ENCODE data around the gene GAS7. TPM values are rescaled to one million over a fixed set of nuclear protein-coding genes. Genes with fewer than 3 reads are reported as not detected.
"Not testable (repeated sequence)": the region's sequence is repeated elsewhere in the genome, so short reads cannot be mapped to it uniquely, and the experiment has no call there.

The GAS7 gene
- total RNA-seq, 2 donors from 2014 or later, result 69.0 to 70.8 TPM

GRCh38 chr17:10103712-10104111 lies 94.7 kb downstream of the GAS7 start:
- DNase-seq (ENCODE audit: low spot score) (no peak), ATAC-seq (ENCODE audit: insufficient number of reproducible peaks, low FRiP score, low read depth) (no peak)
- Histone ChIP-seq H3K4me3 (no peak overlapping the region), H3K27me3 (replicated peaks; ENCODE audit: insufficient read depth) (no peaks in the 10 kb centered on the region), H3K36me3 (no peaks in the 10 kb centered on the region), H3K9me3 (no peaks in the 10 kb centered on the region), H3K27ac (no peak overlapping the region), H3K4me1 (ENCODE audit: control insufficient read depth in 1 of 2, low read depth in 2 of 2) (no peaks in the 10 kb centered on the region)
- no peak for TF ChIP-seq CTCF (IDR thresholded peaks at IDR 0.05)

GRCh38 chr17:10102817-10103216 lies 95.6 kb downstream of the GAS7 start:
- H3K9me3 ChIP-seq, result no peaks in the 10 kb centered on the region
- ATAC-seq (ENCODE audit: insufficient number of reproducible peaks, low FRiP score, low read depth), result no peak

GRCh38 chr17:10099051-10099571 lies 99.3 kb downstream of the GAS7 start:
- DNase-seq (ENCODE audit: low spot score) (no peak), ATAC-seq (ENCODE audit: insufficient number of reproducible peaks, low FRiP score, low read depth) (no peak)
- no peak for TF ChIP-seq CTCF (IDR thresholded peaks at IDR 0.05)
- H3K27ac ChIP-seq, result no peak overlapping the region
- H3K36me3 ChIP-seq, result no peaks in the 10 kb centered on the region
- no peaks in the 10 kb centered on the region for H3K27me3 ChIP-seq (replicated peaks; ENCODE audit: insufficient read depth)
- no peaks in the 10 kb centered on the region for H3K9me3 ChIP-seq
- H3K4me3 ChIP-seq, result no peak overlapping the region
- H3K4me1 ChIP-seq (ENCODE audit: control insufficient read depth in 1 of 2, low read depth in 2 of 2), result no peaks in the 10 kb centered on the region

More at GRCh38 chr17:10102817-10103216, 95.6 kb downstream of the GAS7 start:
- Histone ChIP-seq H3K27ac (no peak overlapping the region), H3K4me1 (ENCODE audit: control insufficient read depth in 1 of 2, low read depth in 2 of 2) (no peaks in the 10 kb centered on the region), H3K36me3 (no peaks in the 10 kb centered on the region), H3K27me3 (replicated peaks; ENCODE audit: insufficient read depth) (no peaks in the 10 kb centered on the region), H3K4me3 (no peak overlapping the region)
- DNase-seq (ENCODE audit: low spot score), result no peak
- no peak for TF ChIP-seq CTCF (IDR thresholded peaks at IDR 0.05)

GRCh38 chr17:10096596-10096995 lies 101.8 kb downstream of the GAS7 start:
- ATAC-seq (ENCODE audit: insufficient number of reproducible peaks, low FRiP score, low read depth), result no peak
- H3K4me1 ChIP-seq (ENCODE audit: control insufficient read depth in 1 of 2, low read depth in 2 of 2), result no peaks in the 10 kb centered on the region
- no peaks in the 10 kb centered on the region for H3K36me3 ChIP-seq
- no peaks in the 10 kb centered on the region for H3K27me3 ChIP-seq (replicated peaks; ENCODE audit: insufficient read depth)
- no peak for DNase-seq (ENCODE audit: low spot score)
- no peak for TF ChIP-seq CTCF (IDR thresholded peaks at IDR 0.05)
- no peak overlapping the region for H3K4me3 ChIP-seq
- no peak overlapping the region for H3K27ac ChIP-seq
- no peaks in the 10 kb centered on the region for H3K9me3 ChIP-seq

- ATAC-seq (ENCODE audit: insufficient number of reproducible peaks, low FRiP score, low read depth); H3K27ac ChIP-seq; H3K36me3 ChIP-seq; H3K4me1 ChIP-seq (ENCODE audit: control insufficient read depth in 1 of 2, low read depth in 2 of 2); DNase-seq (ENCODE audit: low spot score); H3K9me3 ChIP-seq; H3K27me3 ChIP-seq (replicated peaks; ENCODE audit: insufficient read depth); H3K4me3 ChIP-seq: not testable (repeated sequence)
Measured at GRCh38 chr17:10095295-10095694, 103.1 kb downstream of the GAS7 start.

GRCh38 chr17:10094797-10095196 lies 103.6 kb downstream of the GAS7 start:
- no peaks in the 10 kb centered on the region for H3K36me3 ChIP-seq
- H3K9me3 ChIP-seq, result no peaks in the 10 kb centered on the region
- TF ChIP-seq CTCF (IDR thresholded peaks at IDR 0.05), result no peak
- ATAC-seq (ENCODE audit: insufficient number of reproducible peaks, low FRiP score, low read depth) (no peak), DNase-seq (ENCODE audit: low spot score) (no peak)
- no peaks in the 10 kb centered on the region for H3K27me3 ChIP-seq (replicated peaks; ENCODE audit: insufficient read depth)
- H3K4me3 ChIP-seq, result no peak overlapping the region
- H3K27ac ChIP-seq, result no peak overlapping the region
- H3K4me1 ChIP-seq (ENCODE audit: control insufficient read depth in 1 of 2, low read depth in 2 of 2), result no peaks in the 10 kb centered on the region

All from thoracic aorta (tissue), 2 donors.